ENCODE results near the gene SLC44A5.

The SLC44A5 gene

DNA sequence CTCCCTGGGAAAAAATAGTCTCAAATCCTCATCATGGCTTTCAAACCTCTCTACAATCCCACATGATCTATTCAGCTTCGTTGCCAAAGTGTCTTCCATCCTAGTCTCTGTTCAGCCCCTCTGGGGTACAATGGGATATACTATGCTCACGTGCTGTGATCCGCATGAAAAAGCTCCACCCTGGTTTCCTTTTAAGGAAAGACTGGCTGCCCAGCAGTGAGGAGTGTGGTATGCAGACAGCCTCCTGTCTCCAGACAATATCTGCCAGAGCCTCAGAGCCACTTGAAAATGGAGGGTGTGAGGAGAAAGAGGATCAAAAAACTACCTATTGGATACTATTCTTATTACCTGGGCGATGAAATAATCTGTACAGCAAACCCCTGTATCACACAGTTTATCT is 282.2 kb downstream of the SLC44A5 start:
- no peak for TF ChIP-seq CTCF (IDR thresholded peaks at IDR 0.05)

DNA sequence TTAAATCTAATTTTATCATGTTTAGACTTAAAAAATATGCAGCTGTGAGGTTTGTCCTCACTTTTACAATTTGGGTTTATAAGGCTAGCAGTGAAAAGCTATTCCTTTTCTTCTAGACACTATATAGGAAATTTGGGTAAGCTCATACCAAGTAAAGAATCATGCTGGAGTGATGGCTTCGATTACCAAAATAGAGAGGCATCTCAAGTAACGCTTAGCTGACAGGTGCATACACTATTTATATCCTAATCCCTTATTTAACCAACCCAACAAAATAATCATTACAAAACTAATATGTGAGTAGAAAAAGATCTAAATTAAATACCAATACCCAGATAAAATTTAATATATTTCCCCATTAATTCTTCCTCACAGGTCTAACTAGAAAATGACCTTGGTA is 283.5 kb downstream of the SLC44A5 start:
- TF ChIP-seq CTCF (IDR thresholded peaks at IDR 0.05) = no peak

DNA sequence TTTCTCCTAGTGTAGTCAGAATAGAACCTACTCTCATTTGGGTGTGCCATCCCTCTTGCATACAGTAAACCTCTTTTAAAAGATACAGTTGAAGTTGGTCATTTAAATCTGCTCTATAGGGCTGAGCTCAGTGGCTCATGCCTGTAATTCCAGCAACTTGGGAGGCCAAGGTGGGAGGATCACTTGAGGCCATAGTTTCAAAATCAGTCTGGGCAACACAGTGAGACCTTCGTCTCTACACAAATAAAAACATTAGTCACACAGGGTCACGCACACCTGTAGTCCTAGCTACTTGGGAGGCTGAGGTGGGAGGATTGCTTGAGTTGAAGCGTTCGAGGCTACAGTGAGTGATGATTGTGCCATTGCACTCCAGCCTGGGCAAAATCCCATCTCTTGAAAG is 292.9 kb downstream of the SLC44A5 start:
- TF ChIP-seq CTCF (IDR thresholded peaks at IDR 0.05) = no peak

DNA sequence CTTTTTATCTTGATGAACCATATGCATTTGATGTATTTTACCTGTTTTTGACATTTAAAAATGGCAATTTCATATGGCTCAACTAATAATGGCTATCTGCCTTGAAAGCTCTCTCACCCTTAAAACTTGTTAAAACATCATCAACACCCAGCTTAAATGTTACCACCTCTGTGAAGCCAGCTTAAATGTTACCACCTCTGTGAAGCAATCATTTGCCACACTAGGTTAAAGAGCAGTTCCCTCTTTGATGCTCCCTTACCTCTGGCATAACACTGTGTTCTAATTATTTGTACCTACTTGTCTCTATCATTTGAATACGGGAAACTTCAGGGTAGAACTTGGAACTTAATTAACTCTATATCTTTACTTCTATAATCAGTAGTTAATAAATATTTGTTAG is 294.7 kb downstream of the SLC44A5 start:
- TF ChIP-seq CTCF (IDR thresholded peaks at IDR 0.05) = no peak

- TF ChIP-seq CTCF (IDR thresholded peaks at IDR 0.05) = no peak
Observed at GRCh38 chr1:75312620-75313019, 298.3 kb downstream of the SLC44A5 start.

DNA sequence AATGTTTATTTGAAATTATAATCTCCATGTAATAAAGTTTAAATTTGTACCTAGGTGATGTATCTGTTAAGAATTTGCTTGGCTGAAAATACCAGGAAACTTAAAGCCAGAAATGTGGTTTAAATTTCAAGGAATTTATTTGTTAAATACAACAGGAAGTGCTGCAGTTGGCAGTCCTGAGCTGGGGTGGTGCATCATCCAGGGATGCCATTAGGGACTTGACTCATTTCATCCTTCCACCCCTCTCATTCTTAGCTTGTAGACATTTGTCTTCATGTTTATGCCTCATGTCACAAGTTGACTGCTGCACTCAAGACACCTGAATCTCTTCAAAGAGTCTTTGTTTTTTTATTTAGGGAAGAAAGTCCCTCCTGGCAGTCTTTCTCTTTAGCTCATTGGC is 300.8 kb downstream of the SLC44A5 start:
- no peak for TF ChIP-seq CTCF (IDR thresholded peaks at IDR 0.05)

DNA sequence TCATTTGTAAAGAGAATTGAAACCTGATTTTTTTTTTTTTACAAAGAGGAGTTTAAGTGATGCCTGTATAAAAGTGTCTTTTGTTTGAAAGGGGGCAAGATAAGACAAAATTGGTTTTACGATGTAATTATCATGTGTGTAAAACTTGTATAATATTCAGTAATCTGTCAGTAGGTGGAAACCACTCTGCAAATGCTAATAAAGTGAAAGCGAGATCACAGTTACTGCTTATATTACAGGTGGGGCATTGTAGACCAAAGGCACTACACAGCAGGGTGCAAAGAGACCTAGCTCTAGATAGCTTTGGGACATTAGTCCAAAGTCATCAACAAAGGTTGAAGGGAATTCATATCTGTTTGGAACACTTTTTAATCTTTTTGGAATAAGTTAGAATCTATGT is 302.5 kb downstream of the SLC44A5 start:
- no peak for TF ChIP-seq CTCF (IDR thresholded peaks at IDR 0.05)

- TF ChIP-seq CTCF (IDR thresholded peaks at IDR 0.05) = no peak
Observed at GRCh38 chr1:75305061-75305460, 305.9 kb downstream of the SLC44A5 start.

All from LNCAP (cell line).